Measurements from ENCODE around the gene MMP15.
"Not testable (repeated sequence)": the region's sequence is repeated elsewhere in the genome, so short reads cannot be mapped to it uniquely, and the experiment has no call there.

MMP15 gene

GRCh38 chr16:58025351-58026138 lies at the start of gene MMP15:
Gene MMP15 (plus strand): TSS chr16:58025754. CDS start chr16:58026351, 597 bp downstream.
- no peaks in the 10 kb centered on the region for H3K9me3 ChIP-seq
- TF ChIP-seq CTCF (IDR thresholded peaks at IDR 0.05): no peak
- no peak within 1 kb of the TSS for H3K27ac ChIP-seq
- peaks cover 26 to 30% of the 10 kb centered on the region in 2 experiments for H3K4me1 ChIP-seq (ENCODE audit: control insufficient read depth in 1 of 2, insufficient read depth in 1 of 2, low read depth in 1 of 2, low read length in 1 of 2)
- peak within 1 kb of the TSS; percentile 51 to 58 for H3K4me3 ChIP-seq (ENCODE audit: low read depth in 1 of 2, low read length in 1 of 2)
- peaks cover 73% of the 10 kb centered on the region for H3K27me3 ChIP-seq
- peaks cover 18% of the 10 kb centered on the region for H3K36me3 ChIP-seq

- TF ChIP-seq CTCF (IDR thresholded peaks at IDR 0.05): no peak
- no peaks in the 10 kb centered on the region for H3K9me3 ChIP-seq
- no peaks in the 10 kb centered on the region for H3K36me3 ChIP-seq
- H3K27me3 ChIP-seq: no peaks in the 10 kb centered on the region
- H3K4me3 ChIP-seq (ENCODE audit: low read depth in 1 of 2, low read length in 1 of 2): no peak overlapping the region
- no peak overlapping the region for H3K27ac ChIP-seq
- no peaks in the 10 kb centered on the region for H3K4me1 ChIP-seq (ENCODE audit: control insufficient read depth in 1 of 2, insufficient read depth in 1 of 2, low read depth in 1 of 2, low read length in 1 of 2)
Observed at GRCh38 chr16:57976331-57976796, 49.2 kb upstream of the MMP15 start.

GRCh38 chr16:57977418-57978069 lies 48.0 kb upstream of the MMP15 start:
- H3K27ac ChIP-seq: no peak overlapping the region
- H3K4me3 ChIP-seq (ENCODE audit: low read depth in 1 of 2, low read length in 1 of 2): no peak overlapping the region
- no peaks in the 10 kb centered on the region for H3K9me3 ChIP-seq
- peaks cover 11% of the 10 kb centered on the region for H3K27me3 ChIP-seq
- TF ChIP-seq CTCF (IDR thresholded peaks at IDR 0.05): no peak
- no peaks in the 10 kb centered on the region for H3K4me1 ChIP-seq (ENCODE audit: control insufficient read depth in 1 of 2, insufficient read depth in 1 of 2, low read depth in 1 of 2, low read length in 1 of 2)
- no peaks in the 10 kb centered on the region for H3K36me3 ChIP-seq

- H3K4me3 ChIP-seq (ENCODE audit: low read depth in 1 of 2, low read length in 1 of 2); H3K27ac ChIP-seq; H3K36me3 ChIP-seq; H3K4me1 ChIP-seq (ENCODE audit: control insufficient read depth in 1 of 2, insufficient read depth in 1 of 2, low read depth in 1 of 2, low read length in 1 of 2); H3K9me3 ChIP-seq: not testable (repeated sequence)
- H3K27me3 ChIP-seq: peaks cover 14% of the 10 kb centered on the region
Observed at GRCh38 chr16:57978070-57978465, 47.5 kb upstream of the MMP15 start.

GRCh38 chr16:57979006-57979585 lies 46.5 kb upstream of the MMP15 start:
- H3K4me3 ChIP-seq (ENCODE audit: low read depth in 1 of 2, low read length in 1 of 2): no peak overlapping the region
- TF ChIP-seq CTCF (IDR thresholded peaks at IDR 0.05): no peak
- H3K4me1 ChIP-seq (ENCODE audit: control insufficient read depth in 1 of 2, insufficient read depth in 1 of 2, low read depth in 1 of 2, low read length in 1 of 2): peaks cover under 1% of the 10 kb centered on the region in 2 experiments
- no peaks in the 10 kb centered on the region for H3K9me3 ChIP-seq
- H3K27me3 ChIP-seq: peaks cover 22% of the 10 kb centered on the region
- H3K36me3 ChIP-seq: no peaks in the 10 kb centered on the region
- H3K27ac ChIP-seq: no peak overlapping the region

- no peaks in the 10 kb centered on the region for H3K36me3 ChIP-seq
- peaks cover 47% of the 10 kb centered on the region for H3K27me3 ChIP-seq
- H3K27ac ChIP-seq: no peak overlapping the region
- no peaks in the 10 kb centered on the region for H3K9me3 ChIP-seq
- no peak for TF ChIP-seq CTCF (IDR thresholded peaks at IDR 0.05)
- H3K4me1 ChIP-seq (ENCODE audit: control insufficient read depth in 1 of 2, insufficient read depth in 1 of 2, low read depth in 1 of 2, low read length in 1 of 2): peaks cover 8 to 15% of the 10 kb centered on the region in 2 experiments
- no peak overlapping the region for H3K4me3 ChIP-seq (ENCODE audit: low read depth in 1 of 2, low read length in 1 of 2)
Observed at GRCh38 chr16:57981636-57982035, 43.9 kb upstream of the MMP15 start.
